Fibroblast of gingiva (primary cell): Measurements from ENCODE around the gene ZNF532.

Experiments used
- DNase-seq: peaks from one replicate; pipeline ENCODE4 v3.0.0-alpha.2; 2011; ENCODE audit warnings: low read depth

The ZNF532 gene

GRCh38 chr18:58870621-58871020 is 5.9 kb downstream of the ZNF532 start:
- no peak for DNase-seq

GRCh38 chr18:58871514-58872420 is 7.1 kb downstream of the ZNF532 start:
- DNase-seq: no peak

DNA sequence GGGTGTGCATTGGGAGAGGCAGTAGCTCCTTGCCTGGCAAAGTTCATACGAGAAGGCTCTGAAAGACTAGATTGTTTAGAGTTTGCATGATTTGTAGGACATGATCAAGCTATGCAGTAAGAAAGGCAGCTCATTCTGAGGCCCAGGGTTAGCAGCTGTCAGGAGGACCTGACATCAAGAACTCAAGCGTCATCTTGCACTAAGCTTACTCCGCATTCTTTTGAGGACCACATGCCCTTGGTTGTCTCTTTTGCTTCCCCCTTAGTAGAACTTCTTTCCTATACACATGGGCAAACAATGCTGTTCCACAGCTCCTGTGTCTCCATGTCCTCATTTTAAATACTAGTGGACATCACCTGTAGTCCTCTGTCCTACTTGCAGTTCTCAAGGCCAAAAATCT is 14.0 kb downstream of the ZNF532 start:
- DNase-seq: no peak

DNA sequence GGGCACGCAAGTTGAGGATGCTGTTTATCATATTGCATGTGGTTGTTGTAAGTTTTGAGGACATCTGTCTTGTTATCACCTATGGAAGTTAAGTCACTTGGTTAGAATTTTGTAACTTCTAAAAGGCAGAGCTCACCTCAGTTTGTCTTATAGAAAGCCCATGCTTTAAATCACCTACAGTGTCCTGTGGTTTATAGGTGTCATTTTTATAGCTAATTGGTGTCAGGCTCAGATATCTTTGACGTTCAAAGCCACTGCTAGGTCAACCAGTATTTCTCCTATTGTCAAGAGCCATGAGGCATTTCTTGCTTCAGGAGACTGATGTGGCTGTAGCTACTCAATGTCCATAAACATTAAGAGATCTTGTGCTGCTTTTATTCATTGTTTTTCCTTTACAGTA is 16.8 kb downstream of the ZNF532 start:
- no peak for DNase-seq

DNA sequence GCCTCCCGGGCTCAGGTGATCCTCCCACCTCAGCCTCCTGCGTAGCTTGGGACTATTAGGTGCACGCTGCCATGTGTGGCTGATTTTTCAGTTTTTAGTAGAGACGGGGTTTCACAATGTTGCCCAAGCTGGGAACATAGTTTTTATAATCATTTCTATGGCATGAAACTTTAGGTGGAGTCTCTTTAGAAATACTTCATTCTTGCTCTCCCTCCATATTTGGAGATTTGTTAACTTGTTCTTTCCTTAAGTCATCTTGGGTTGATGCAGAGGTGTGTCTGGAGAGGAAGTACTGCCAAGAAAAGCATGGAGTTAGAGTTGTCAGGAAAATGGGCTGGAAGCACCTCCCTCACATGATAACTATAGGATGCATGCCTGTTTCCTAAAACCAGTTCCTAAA is 17.4 kb downstream of the ZNF532 start:
- peak; percentile 42 for DNase-seq

DNA sequence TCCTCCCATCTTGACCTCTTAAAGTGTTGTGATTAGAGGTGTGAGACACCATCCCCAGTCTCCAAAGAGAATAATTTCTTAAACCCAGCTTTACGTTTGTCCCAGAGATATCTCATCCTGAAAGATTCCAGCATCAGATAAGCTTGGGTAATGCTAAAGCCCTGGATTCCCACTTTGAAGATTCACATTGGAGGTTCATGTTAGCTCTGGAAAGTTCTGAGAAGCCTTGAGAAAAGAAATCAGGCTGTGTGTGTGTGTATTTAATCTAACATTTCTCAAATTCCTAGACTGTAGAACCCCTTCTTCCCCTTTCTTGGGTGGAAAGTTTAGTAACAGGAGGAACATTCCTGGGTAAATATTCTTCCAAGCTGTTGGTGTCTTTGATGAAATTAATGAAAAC is 18.0 kb downstream of the ZNF532 start:
- DNase-seq: no peak

DNA sequence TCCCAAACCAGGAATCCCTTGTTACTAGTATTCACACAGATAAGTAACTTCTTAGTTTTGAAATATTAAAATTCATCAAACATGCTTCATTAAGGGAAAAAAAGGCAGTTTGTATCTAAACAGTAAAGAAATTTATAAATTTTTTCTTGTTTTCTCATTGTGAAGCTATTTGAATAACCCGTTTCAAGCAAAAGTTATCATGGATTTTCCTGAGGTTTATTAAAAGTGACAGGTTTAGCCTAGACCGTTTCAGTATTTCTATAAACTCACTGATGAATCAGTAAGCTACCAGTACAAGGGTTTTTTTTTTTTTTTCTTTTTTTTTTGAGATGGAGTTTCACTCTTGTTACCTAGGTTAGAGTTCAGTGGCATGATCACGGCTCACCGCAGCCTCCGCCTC is 20.0 kb downstream of the ZNF532 start:
- no peak for DNase-seq

- DNase-seq: no peak
These were observed 21.8 kb downstream of the ZNF532 start for GRCh38 chr18:58886431-58886830.

- DNase-seq: no peak
These were observed 22.4 kb downstream of the ZNF532 start for GRCh38 chr18:58886864-58887612.

- DNase-seq: peak; percentile 45
These were observed 22.9 kb downstream of the ZNF532 start for GRCh38 chr18:58887613-58887963.

GRCh38 chr18:58891776-58892175 is 27.1 kb downstream of the ZNF532 start:
- DNase-seq: no peak

- no peak for DNase-seq
These were observed 27.8 kb downstream of the ZNF532 start for GRCh38 chr18:58892488-58892887.

GRCh38 chr18:58893388-58894099 is 28.9 kb downstream of the ZNF532 start:
- no peak for DNase-seq

- DNase-seq: peak; percentile 41
These were observed 30.3 kb downstream of the ZNF532 start for GRCh38 chr18:58894930-58895329.

DNA sequence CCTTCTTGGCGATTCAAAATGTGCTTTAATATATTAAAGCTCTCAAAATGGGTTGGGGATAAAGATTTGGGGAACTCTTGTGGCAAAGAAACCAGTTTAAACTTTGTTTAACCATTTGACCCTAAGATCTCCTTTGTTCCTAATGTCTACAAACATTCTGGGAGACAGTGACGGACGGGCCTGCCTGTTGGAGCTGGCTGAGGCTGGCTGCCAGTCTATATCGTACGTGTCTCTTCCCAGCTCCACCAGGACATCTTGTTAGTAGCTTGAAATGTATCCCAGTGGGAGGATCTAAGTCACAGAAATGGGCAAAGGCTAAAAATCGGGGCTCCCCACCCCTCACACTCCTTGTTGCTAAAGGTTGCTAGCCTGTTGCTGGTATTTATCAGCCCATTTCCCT is 30.7 kb downstream of the ZNF532 start:
- no peak for DNase-seq

DNA sequence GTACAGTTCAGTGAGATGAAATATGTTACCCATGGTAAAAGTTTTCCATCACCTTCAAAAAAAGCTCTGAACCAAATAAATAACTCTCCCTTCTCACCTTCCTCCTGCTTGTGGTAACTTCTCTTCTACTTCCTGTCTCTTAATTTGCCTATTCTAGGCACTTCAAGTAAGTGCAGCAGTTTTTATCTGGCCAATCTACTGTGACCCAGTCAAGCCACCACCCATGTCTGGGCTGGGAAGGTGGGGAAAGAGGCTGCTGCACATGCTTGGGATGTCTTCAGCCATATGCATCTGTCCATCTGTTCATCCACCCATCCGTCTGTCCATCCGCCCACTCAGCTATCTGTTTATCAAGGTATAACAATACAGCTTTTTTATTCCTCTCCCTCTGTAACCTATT is 31.6 kb downstream of the ZNF532 start:
- no peak for DNase-seq

DNA sequence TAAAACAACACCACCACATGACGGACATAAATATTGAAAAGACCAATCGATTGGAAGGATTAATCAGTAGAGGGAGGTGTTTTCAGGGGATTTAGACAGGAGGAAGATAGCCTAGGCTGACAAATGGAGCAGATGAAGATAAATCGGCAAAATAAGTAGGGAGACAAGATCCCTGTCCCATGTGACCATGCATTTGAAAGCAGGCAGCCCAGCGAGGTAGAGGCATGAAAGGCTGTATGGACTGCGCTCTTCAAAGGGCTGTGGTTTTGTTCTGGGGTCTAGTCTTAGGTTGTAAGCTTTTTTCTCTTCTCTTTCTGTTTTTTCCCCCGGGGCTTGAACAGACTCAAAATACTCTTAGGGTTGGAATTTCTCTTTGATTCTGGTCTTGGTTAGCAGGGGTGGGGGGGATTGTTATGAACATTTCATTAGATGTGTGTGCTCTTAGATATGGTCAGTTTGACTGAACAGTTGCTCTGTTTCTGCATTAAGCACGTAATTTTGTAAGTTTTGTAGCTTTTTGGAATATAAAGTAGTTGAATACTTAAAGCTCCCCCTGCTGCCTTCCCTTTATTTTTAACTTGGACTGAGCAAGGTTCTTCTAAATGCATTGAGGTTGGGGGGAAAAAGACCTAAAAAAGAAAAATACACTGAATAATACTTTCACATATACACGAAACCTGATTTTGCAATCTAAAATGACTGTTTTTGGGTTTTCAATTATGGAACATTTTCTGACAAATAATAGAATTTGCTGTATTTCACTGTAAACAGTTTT is 32.2 kb downstream of the ZNF532 start:
- no peak for DNase-seq

- DNase-seq: no peak
These were observed 33.5 kb downstream of the ZNF532 start for GRCh38 chr18:58898010-58898799.

- DNase-seq: no peak
These were observed 35.5 kb downstream of the ZNF532 start for GRCh38 chr18:58900015-58900649.

DNA sequence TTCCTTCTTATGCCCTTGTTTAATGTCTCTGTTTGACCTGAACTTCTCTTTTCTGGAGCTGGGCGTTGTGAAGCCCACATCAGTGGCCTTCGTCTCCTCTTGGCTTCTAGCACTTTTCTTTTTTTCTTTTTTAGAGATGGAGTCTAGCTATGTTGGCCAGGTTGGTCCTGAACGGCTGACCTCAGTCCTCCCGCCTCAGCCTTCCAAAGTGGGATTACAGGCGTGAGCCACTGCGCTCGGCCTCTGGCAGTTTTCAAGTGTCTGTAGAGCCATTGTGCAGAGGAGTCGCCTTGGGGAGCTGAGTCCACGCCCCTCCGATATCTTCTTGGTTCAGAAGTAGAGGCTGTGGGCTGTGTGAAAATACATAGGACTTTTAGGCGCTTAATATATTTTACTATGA is 36.5 kb downstream of the ZNF532 start:
- no peak for DNase-seq

DNA sequence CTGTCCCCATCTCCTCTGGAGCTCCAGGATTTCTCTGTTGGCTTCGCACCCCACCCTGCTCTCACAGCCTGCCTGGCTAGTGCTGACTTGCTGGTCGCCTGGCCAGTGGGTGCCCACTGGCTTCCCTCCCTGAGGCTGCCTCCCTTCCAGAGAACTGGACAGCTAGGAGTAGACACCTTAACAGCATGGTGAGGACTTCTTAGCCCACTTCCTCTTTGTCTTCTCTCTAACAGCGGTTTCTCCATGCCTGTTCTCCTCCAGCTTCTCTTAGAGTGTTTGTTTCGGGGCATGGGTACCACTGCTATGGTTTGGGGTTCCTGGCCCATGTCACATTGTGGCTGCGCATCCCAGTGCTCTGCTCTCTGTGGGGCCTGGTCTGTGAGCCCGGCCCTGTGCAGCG is 37.1 kb downstream of the ZNF532 start:
- no peak for DNase-seq
